Tibial artery (tissue), 4 donors: ENCODE results near the gene EPB41L2.

Experiments used
- DNase-seq, 2 donors: peaks; one replicate each; pipeline ENCODE4 v3.0.0-alpha.2; 2019
- H3K27ac ChIP-seq, 2 donors: fragments of 200-600 bp; sonication (generic) in 1 of 2; 1 replicate in 1 of 2; 2 replicates in 1 of 2; pipeline ENCODE4 v1.5.1; 2018 to 2019; ENCODE audit warnings: mild to moderate bottlenecking in 1 of 2
- H3K27me3 ChIP-seq, 2 donors: fragments of 200-600 bp; sonication (generic) in 1 of 2; one replicate each; pipeline versions ENCODE4 v1.5.1 to v1.6.0; 2016 to 2019
- H3K36me3 ChIP-seq, 3 donors: fragments of 200-600 bp; sonication (generic) in 2 of 3; one replicate each; pipeline ENCODE4 v1.5.1; 2016 to 2019; ENCODE audit warnings: mild to moderate bottlenecking in 2 of 3
- H3K4me1 ChIP-seq, 4 donors: fragments of 200-600 bp; sonication (generic) in 2 of 4; 1 replicate in 3 of 4; 2 replicates in 1 of 4; pipeline ENCODE4 v1.5.1; 2016 to 2019
- H3K4me3 ChIP-seq, 2 donors: fragments of 200-600 bp; sonication (generic) in 1 of 2; 1 replicate in 1 of 2; 2 replicates in 1 of 2; pipeline ENCODE4 v1.5.1; 2018 to 2019; ENCODE audit warnings: mild to moderate bottlenecking in 2 of 2
- H3K9me3 ChIP-seq, 3 donors: fragments of 200-600 bp; sonication (generic) in 1 of 3; one replicate each; pipeline ENCODE4 v1.5.1; 2016 to 2019
- intact Hi-C: fragments of 100-400 bp; cut with DNase I; formaldehyde crosslinking; loops from one replicate; pipeline ENCODE4 v1.15.0; 2023; ENCODE audit warnings: low total_unique reads
- TF ChIP-seq, protein P1 (sequence below), 2 experiments: fragments of 200-600 bp in 1 of 2; fragments of 450-650 bp in 1 of 2; IDR thresholded peaks; one replicate each; pipeline ENCODE4 v1.5.1; 2017 to 2019; ENCODE audit warnings: antibody characterized with exemption in 2 of 2, mild to moderate bottlenecking in 1 of 2, moderate library complexity in 1 of 2

Gene EPB41L2

DNA sequence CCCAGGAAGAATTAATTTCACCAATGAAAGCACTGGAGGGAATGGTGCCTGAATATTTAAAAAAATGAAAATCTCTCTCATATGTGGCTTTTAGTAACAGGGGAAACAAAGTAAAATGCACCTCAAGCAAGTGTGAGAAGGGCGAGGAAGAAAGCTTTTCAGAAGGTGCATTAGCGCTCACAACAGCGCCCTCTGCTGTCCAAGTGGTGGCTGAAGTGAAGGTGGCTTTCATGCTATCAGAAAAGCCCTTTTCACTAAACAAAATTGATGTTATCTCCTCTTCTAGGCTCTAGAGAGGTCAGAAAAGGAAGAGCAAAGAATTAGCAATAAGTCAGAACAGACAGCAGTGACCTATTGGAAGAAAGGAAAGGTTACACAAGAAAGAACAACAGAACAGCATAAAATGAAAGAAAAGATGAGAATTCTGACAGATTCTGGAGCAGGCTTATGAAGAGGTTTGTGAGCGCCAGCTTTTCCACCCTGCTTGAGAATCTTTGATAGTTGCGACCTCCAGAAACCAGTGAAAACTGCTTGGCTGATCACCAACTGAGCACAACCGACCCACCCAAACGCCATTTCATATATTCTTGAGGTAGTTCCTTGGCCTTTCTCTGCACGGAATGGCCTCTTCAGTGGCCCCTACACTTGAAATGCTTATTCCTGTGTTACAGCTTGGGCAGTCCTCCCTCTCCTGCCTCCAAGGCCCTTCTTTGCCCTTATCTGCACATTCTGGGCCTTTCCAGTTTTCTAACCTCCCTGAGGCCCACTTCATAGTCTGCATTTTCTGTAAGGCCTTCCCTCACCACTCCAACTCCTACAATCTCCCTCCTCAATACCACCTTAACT lies 190.6 kb downstream of the EPB41L2 start:
- H3K9me3 ChIP-seq: no peaks in the 10 kb centered on the region
- DNase-seq: peak; percentile 67 to 73
- no peak overlapping the region for H3K27ac ChIP-seq
- intact Hi-C loops: no loop called here
- TF ChIP-seq, protein P1, sequence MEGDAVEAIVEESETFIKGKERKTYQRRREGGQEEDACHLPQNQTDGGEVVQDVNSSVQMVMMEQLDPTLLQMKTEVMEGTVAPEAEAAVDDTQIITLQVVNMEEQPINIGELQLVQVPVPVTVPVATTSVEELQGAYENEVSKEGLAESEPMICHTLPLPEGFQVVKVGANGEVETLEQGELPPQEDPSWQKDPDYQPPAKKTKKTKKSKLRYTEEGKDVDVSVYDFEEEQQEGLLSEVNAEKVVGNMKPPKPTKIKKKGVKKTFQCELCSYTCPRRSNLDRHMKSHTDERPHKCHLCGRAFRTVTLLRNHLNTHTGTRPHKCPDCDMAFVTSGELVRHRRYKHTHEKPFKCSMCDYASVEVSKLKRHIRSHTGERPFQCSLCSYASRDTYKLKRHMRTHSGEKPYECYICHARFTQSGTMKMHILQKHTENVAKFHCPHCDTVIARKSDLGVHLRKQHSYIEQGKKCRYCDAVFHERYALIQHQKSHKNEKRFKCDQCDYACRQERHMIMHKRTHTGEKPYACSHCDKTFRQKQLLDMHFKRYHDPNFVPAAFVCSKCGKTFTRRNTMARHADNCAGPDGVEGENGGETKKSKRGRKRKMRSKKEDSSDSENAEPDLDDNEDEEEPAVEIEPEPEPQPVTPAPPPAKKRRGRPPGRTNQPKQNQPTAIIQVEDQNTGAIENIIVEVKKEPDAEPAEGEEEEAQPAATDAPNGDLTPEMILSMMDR (IDR thresholded peaks at IDR 0.05): peak; percentile 69 to 88
- H3K4me3 ChIP-seq: no peak overlapping the region
- peaks cover 0 to 5% (median 0%) of the 10 kb centered on the region in 4 donors for H3K4me1 ChIP-seq
- H3K36me3 ChIP-seq: peaks cover 4 to 19% (median 9%) of the 10 kb centered on the region in 3 donors
- no peaks in the 10 kb centered on the region for H3K27me3 ChIP-seq

DNA sequence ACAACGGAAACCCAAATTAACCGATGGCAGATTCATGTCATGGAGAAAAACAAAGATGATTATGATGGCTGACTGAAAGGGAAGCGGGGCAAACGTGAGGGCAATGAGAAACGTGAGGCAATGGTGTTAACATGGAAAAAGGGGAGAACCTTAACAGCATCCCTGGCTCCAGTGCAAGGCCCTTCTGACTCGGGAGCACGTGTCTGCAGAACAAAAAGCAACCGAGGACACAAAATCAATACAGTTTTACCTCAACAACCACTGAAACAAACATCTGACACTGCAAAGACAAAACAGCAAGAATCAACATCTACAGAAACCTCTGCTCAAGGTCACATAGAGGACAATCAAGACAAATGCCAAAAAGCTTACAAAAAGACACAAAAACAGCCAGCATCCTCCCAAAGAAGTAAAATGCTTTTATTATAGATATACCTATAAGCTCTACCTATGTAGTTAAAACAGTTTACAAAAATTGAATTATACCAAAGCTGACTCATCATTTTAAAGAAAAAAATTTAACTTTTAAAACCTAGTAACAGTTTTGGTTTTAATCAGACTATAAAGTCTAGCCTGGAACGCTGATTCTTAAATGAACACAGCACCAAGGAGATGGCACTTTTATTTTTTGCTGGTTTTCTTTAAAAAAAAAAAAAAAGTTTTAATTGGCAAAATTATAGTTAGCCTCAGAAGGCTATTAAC lies 192.7 kb downstream of the EPB41L2 start:
- intact Hi-C loops: no loop called here
- TF ChIP-seq, protein P1 (IDR thresholded peaks at IDR 0.05): no peak
- H3K36me3 ChIP-seq: peaks cover 21 to 25% (median 22%) of the 10 kb centered on the region in 3 donors

DNA sequence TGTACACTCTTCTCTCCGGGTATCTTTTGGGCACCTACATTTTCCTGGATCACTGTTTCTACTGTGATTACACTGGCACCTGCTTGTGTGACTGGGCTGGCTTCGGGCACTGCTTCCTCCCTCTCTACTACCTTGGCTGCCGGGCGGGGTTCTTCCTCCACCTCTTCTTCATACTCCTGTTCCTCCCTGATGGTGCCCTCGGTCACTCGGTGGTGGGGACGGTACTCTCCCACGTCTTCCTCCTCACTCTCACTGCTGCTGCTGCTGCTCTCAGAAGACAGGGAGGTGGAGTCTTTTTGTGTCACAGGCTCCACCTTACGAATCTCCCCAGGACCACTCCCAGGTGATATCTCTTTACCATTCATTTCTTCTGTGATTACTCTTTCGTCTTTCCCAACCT lies 193.4 kb downstream of the EPB41L2 start:
- Histone ChIP-seq H3K27ac (no peak overlapping the region), H3K27me3 (no peaks in the 10 kb centered on the region), H3K36me3 (peaks cover 26 to 31% (median 28%) of the 10 kb centered on the region in 3 donors), H3K4me3 (no peak overlapping the region), H3K9me3 (no peaks in the 10 kb centered on the region), H3K4me1 (peaks cover 0 to 5% (median 0%) of the 10 kb centered on the region in 4 donors)
- TF ChIP-seq, protein P1 (IDR thresholded peaks at IDR 0.05): no peak
- intact Hi-C loops: no loop called here
- no peak for DNase-seq

More for the DNA sequence above, 192.7 kb downstream of the EPB41L2 start:
- no peak overlapping the region for H3K4me3 ChIP-seq
- H3K4me1 ChIP-seq: peaks cover 0 to 5% (median 0%) of the 10 kb centered on the region in 4 donors
- DNase-seq: no peak
- H3K27me3 ChIP-seq: no peaks in the 10 kb centered on the region
- no peak overlapping the region for H3K27ac ChIP-seq
- no peaks in the 10 kb centered on the region for H3K9me3 ChIP-seq

DNA sequence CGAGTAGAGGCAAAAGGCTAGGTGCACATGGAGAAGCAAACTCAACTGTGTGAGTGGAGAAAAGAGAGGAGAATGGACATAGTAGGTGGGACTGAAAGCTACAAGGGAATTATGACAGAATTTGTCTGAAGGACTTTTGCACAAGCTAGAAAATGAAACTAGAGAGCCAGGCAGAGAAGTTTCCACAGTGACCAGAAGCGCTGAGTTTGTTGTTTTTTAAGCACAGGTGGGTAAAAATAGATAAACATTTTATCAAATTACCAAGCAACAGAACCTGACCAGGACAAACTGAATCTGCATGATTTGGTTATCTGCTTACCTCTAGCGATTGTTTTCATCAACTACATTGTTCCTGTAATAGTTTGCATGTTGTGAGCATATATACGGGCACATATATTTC lies 197.3 kb downstream of the EPB41L2 start:
- Histone ChIP-seq H3K27me3 (no peaks in the 10 kb centered on the region), H3K36me3 (peaks cover 41 to 57% (median 55%) of the 10 kb centered on the region in 3 donors), H3K4me1 (no peaks in the 10 kb centered on the region), H3K9me3 (no peaks in the 10 kb centered on the region), H3K4me3 (no peak overlapping the region), H3K27ac (no peak overlapping the region)
- TF ChIP-seq, protein P1 (IDR thresholded peaks at IDR 0.05): no peak
- no peak for DNase-seq
- intact Hi-C loops: no loop called here

DNA sequence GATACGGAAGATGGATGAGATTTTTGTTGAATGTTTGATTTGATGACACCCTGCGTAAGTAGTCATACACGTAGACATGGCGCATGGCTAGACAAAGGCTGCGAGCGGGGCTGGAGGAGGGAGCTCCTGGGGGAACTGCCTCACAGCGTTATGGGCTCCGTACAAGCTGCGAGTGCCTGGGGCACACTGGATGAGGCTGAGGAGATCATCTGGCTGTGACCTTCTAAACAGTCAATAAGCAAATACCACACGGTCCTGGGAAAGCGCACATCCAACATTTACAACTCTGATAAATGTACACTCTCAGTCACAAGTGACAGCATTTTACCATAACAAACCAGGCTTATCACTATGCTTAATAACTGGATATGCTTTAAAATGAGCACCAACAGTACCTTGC lies 198.7 kb downstream of the EPB41L2 start:
- H3K9me3 ChIP-seq: no peaks in the 10 kb centered on the region
- TF ChIP-seq, protein P1 (IDR thresholded peaks at IDR 0.05): no peak
- intact Hi-C loops: no loop called here
- no peaks in the 10 kb centered on the region for H3K4me1 ChIP-seq
- no peak overlapping the region for H3K4me3 ChIP-seq
- no peak overlapping the region for H3K27ac ChIP-seq
- peaks cover 43 to 52% (median 51%) of the 10 kb centered on the region in 3 donors for H3K36me3 ChIP-seq
- DNase-seq: no peak
- no peaks in the 10 kb centered on the region for H3K27me3 ChIP-seq
